Small intestine (tissue), 7 donors: ENCODE measurements around the gene HSPH1. TPM values are rescaled to one million over a fixed set of nuclear protein-coding genes. Genes with fewer than 3 reads are reported as not detected.
"Not testable (repeated sequence)": the region's sequence is repeated elsewhere in the genome, so short reads cannot be mapped to it uniquely, and the experiment has no call there.

Experiments
- DNase-seq, 2 donors: peaks; one replicate each; pipeline versions ENCODE4 v3.0.0 to v3.0.0-alpha.2; 2013
- FAIRE-seq: peaks from 2 replicates; lab custom pipeline; 2012; peaks lifted over from hg19 to GRCh38; lab: Jason Lieb, UNC
- H3K27ac ChIP-seq, 3 donors: one replicate each; pipeline ENCODE4 v1.5.1; 2013; ENCODE audit warnings: low read length in 2 of 3, mild to moderate bottlenecking in 2 of 3, control low read depth in 1 of 3, inconsistent platforms in 1 of 3, low read depth in 1 of 3, moderate library complexity in 1 of 3
- H3K27me3 ChIP-seq, 3 donors: one replicate each; pipeline ENCODE4 v1.6.1; 2013; ENCODE audit warnings: low read length in 3 of 3, inconsistent platforms in 1 of 3; ENCODE audit not compliant: control insufficient read depth in 3 of 3, insufficient read depth in 3 of 3
- H3K36me3 ChIP-seq, 3 donors: one replicate each; pipeline ENCODE4 v1.6.1; 2013; ENCODE audit warnings: low read length in 3 of 3, inconsistent platforms in 1 of 3, low read depth in 1 of 3, mild to moderate bottlenecking in 1 of 3, moderate library complexity in 1 of 3; ENCODE audit not compliant: control insufficient read depth in 3 of 3, insufficient read depth in 2 of 3
- H3K4me1 ChIP-seq, 3 donors: one replicate each; pipeline ENCODE4 v1.6.1; 2013; ENCODE audit warnings: low read length in 2 of 3, inconsistent platforms in 1 of 3, low read depth in 1 of 3, mild to moderate bottlenecking in 1 of 3, moderate library complexity in 1 of 3; ENCODE audit not compliant: control insufficient read depth in 3 of 3, insufficient read depth in 2 of 3
- H3K4me3 ChIP-seq, 3 donors: one replicate each; pipeline ENCODE4 v1.5.1; 2013; ENCODE audit warnings: low read length in 3 of 3, control low read depth in 1 of 3, inconsistent platforms in 1 of 3, low read depth in 1 of 3, mild to moderate bottlenecking in 1 of 3, moderate library complexity in 1 of 3
- H3K9me3 ChIP-seq, 2 donors: one replicate each; pipeline ENCODE4 v1.6.1; 2013; ENCODE audit warnings: low read depth in 1 of 2, low read length in 1 of 2; ENCODE audit not compliant: control insufficient read depth in 2 of 2, insufficient read depth in 1 of 2
- WGBS, 3 donors: extraction: QIAGEN DNeasy Blood & Tissue Kit; methylation state at CpG; one replicate each; pipeline ENCODE4 v1.1.7; 2013; 5-methylcytosine and 5-hydroxymethylcytosine counted together
- polyA plus RNA-seq, 4 donors: library from polyadenylated mRNA; stranded (reverse) in 3 of 4; unstranded in 1 of 4; fragments of 200-250 nt in 3 of 4; fragments of 120-200 nt in 1 of 4; gene quantifications; one replicate each; pipeline versions ENCODE4 v1.2.1 to v1.2.3, GENCODE V29; 2013
- donor health status: healthy with polysubstance abuse.
- donor health status: control.
- donor health status: control.
- donor health status: Bipolar disorder and iron deficiency.
- donor health status: healthy.

The HSPH1 gene
- polyA plus RNA-seq, 4 donors: 8.5 to 61.4 (median 17.3) TPM

- Histone ChIP-seq H3K36me3 (no peaks in the 10 kb centered on the region), H3K9me3 (no peaks in the 10 kb centered on the region), H3K27ac (no peak overlapping the region), H3K4me1 (no peaks in the 10 kb centered on the region), H3K27me3 (no peaks in the 10 kb centered on the region), H3K4me3 (no peak overlapping the region)
- FAIRE-seq (no peak), DNase-seq (no peak)
- WGBS, 3 donors: 94 to 96% (median 95%) methylated on average over 3 of the region's 3 CpGs
Observed at GRCh38 chr13:31105856-31106255, 55.8 kb downstream of the HSPH1 start.

GRCh38 chr13:31105020-31105795, 56.5 kb downstream of the HSPH1 start:
- DNase-seq (no peak), FAIRE-seq (no peak)
- Histone ChIP-seq H3K27me3 (no peaks in the 10 kb centered on the region), H3K4me1 (no peaks in the 10 kb centered on the region), H3K9me3 (no peaks in the 10 kb centered on the region), H3K36me3 (no peaks in the 10 kb centered on the region), H3K27ac (no peak overlapping the region), H3K4me3 (no peak overlapping the region)
- WGBS, 3 donors: 84 to 86% (median 84%) methylated on average over 6 of the region's 6 CpGs

- Histone ChIP-seq H3K27ac (no peak overlapping the region), H3K36me3 (no peaks in the 10 kb centered on the region), H3K9me3 (no peaks in the 10 kb centered on the region), H3K27me3 (no peaks in the 10 kb centered on the region), H3K4me1 (no peaks in the 10 kb centered on the region), H3K4me3 (no peak overlapping the region)
- DNase-seq: no peak
- FAIRE-seq: no peak
- WGBS, 3 donors: 92 to 95% (median 92%) methylated on average over 3 of the region's 3 CpGs
Observed at GRCh38 chr13:31102905-31103304, 58.8 kb downstream of the HSPH1 start.

DNA sequence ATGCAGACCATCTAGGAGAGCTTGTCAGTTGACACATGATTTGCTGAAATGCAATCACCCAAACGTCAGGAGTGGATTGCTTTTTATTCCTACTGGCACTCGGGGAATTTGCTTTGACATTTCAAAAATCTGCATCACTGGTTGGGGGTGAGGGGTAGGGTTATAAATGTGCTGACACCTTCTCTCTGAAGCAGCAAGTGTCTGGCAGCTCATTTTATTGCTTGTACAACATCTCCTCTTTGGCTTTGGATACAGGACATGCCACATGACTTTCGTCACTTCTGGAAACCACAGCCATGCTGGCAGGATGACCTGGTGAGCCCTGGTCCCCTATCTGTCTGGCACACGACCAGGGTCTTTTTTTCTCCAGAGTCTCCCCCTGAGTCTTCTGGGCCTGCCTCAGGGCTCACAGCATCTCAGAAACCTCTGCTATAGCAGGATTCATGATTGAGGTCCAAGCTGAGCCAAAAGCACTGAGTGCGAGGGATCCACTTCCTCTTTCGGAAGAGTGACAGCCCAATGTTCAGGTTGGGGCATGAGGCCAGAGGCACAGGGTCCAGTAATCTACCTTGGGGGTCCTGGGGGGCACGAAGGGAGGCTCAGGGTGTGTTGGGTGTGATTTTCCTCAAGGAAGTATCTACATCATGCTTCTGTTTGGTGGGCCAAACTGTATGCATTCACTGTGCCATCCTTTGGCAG, 60.1 kb downstream of the HSPH1 start:
- H3K9me3 ChIP-seq: no peaks in the 10 kb centered on the region
- no peak overlapping the region for H3K27ac ChIP-seq
- no peak overlapping the region for H3K4me3 ChIP-seq
- H3K27me3 ChIP-seq: peaks cover 0 to 5% (median 4%) of the 10 kb centered on the region in 3 donors
- WGBS, 3 donors: 41 to 58% (median 48%) methylated on average over 7 of the region's 7 CpGs
- FAIRE-seq (no peak), DNase-seq (no peak)
- no peaks in the 10 kb centered on the region for H3K4me1 ChIP-seq
- no peaks in the 10 kb centered on the region for H3K36me3 ChIP-seq

- Histone ChIP-seq H3K9me3 (no peaks in the 10 kb centered on the region), H3K27me3 (peaks cover 0 to 6% (median 4%) of the 10 kb centered on the region in 3 donors), H3K36me3 (no peaks in the 10 kb centered on the region), H3K4me1 (no peaks in the 10 kb centered on the region), H3K4me3 (no peak overlapping the region), H3K27ac (no peak overlapping the region)
- DNase-seq: no peak
- 51 to 62% (median 62%) methylated on average over 7 of the region's 7 CpGs for WGBS, 3 donors
- no peak for FAIRE-seq
Observed at GRCh38 chr13:31100721-31101120, 61.0 kb downstream of the HSPH1 start.

DNA sequence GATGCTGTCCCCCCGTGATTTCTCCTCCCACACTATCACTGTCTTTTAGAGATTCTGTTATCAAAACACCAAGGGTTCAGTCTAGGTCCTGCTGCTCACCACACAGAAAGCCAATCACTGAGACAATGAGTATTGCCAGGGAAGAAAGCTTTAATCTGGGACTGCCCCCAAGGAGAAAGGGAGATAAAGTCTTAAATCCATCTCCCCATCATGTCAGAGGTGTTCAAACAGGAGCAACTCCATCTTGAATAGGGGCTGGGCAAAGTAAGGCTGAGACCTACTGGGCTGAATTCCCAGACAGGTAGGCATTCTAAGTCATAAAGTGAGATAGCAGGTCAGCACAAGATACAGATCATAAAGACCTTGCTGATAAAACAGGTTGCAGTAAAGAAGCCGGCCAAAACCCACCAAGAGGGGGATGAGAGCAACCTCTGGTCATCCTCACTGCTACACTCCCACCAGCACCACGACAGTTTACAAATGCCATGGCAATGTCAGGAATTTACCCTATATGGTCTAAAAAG, 63.7 kb downstream of the HSPH1 start:
- H3K4me1 ChIP-seq, H3K9me3 ChIP-seq, H3K27ac ChIP-seq, H3K27me3 ChIP-seq, H3K4me3 ChIP-seq, H3K36me3 ChIP-seq, FAIRE-seq, DNase-seq: not testable (repeated sequence)
- WGBS, 3 donors: 16 to 40% (median 30%) methylated on average over 3 of the region's 3 CpGs

- Histone ChIP-seq H3K27ac (no peak overlapping the region), H3K4me3 (no peak overlapping the region), H3K9me3 (no peaks in the 10 kb centered on the region), H3K4me1 (no peaks in the 10 kb centered on the region), H3K36me3 (no peaks in the 10 kb centered on the region), H3K27me3 (peaks cover 0 to 10% (median 4%) of the 10 kb centered on the region in 3 donors)
- 30 to 70% (median 41%) methylated on average over 10 of the region's 10 CpGs for WGBS, 3 donors
- FAIRE-seq: no peak
- no peak for DNase-seq
Observed at GRCh38 chr13:31096654-31097302, 64.9 kb downstream of the HSPH1 start.

DNA sequence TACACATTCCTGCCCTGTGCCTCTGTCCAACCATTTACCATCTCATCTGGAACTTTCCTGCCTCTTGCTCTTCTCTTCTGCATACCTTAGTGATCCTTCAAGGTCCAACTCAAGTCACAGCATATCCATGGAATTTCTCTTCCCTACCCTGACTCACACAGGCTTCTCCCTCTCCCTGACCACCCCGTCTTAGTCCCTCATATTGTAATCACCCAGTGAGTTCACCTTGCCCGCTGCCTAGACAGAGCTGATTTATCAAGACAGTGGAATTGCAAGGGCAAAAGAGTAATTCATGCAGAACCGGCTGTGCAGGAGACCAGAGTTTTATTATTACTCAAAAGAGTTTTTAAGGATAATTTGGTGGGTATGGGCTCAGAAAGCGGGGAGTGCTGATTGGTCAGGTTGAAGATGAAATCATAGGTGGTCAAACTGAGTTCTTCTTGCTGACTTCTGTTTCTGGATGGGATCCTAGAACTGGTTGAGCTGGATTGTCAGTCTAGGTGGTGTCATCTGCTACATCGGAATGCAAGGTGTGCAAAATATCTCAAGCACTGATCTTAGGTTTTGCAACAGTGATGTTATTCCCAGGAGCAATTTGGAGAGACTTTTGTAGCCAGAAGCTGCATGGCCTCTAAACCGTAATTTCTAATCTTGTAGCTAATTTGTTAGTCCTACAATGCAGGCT, 67.2 kb downstream of the HSPH1 start:
- H3K27ac ChIP-seq: no peak overlapping the region

More for the DNA sequence above, 67.2 kb downstream of the HSPH1 start:
- FAIRE-seq (no peak), DNase-seq (no peak)
- Histone ChIP-seq H3K4me1 (no peaks in the 10 kb centered on the region), H3K36me3 (no peaks in the 10 kb centered on the region), H3K4me3 (no peak overlapping the region), H3K27me3 (peaks cover 0 to 14% (median 4%) of the 10 kb centered on the region in 3 donors), H3K9me3 (no peaks in the 10 kb centered on the region)
- WGBS, 3 donors: 74 to 82% (median 81%) methylated on average over 6 of the region's 6 CpGs
